ENCODE data around the gene ATG13.

Gene ATG13

DNA sequence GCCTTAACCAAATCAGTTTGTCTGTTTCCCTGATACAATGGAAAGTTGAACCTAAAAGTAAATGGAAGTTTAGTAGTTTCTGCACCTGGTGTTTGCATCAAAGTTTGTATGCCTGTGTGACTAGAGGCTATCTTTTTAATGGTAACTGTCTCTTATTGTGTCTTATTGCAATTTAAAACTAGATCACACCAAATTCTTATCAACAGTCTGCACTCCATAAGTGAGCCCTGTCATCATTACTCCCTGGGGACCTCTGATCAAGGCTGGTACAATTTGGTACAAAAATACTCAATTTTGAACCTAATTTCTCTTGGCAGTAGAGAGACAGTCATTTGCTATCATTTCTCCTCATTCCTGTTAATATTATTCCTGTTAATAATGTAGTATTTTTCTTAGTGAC lies 45.0 kb downstream of the ATG13 start:
- Histone ChIP-seq H3K79me2 (ENCODE audit: low read length) (no peaks in the 10 kb centered on the region), H3K27me3 (ENCODE audit: low read depth, low read length) (no peaks in the 10 kb centered on the region), H3K9ac (ENCODE audit: low read length) (no peak overlapping the region), H4K20me1 (ENCODE audit: insufficient read depth, low read length) (no peaks in the 10 kb centered on the region), H3K4me3 (ENCODE audit: low read length) (no peak overlapping the region), H3K27ac (ENCODE audit: low read length) (no peak overlapping the region), H2AFZ (ENCODE audit: low read depth, low read length) (no peak overlapping the region), H3K4me2 (ENCODE audit: low read length) (no peak overlapping the region), H3K36me3 (replicated peaks; ENCODE audit: low read depth, low read length) (peaks cover 10% of the 10 kb centered on the region), H3K4me1 (ENCODE audit: low read length) (no peaks in the 10 kb centered on the region), H3K9me3 (ENCODE audit: insufficient read depth, low read length) (no peaks in the 10 kb centered on the region)
- TF ChIP-seq, protein P1, sequence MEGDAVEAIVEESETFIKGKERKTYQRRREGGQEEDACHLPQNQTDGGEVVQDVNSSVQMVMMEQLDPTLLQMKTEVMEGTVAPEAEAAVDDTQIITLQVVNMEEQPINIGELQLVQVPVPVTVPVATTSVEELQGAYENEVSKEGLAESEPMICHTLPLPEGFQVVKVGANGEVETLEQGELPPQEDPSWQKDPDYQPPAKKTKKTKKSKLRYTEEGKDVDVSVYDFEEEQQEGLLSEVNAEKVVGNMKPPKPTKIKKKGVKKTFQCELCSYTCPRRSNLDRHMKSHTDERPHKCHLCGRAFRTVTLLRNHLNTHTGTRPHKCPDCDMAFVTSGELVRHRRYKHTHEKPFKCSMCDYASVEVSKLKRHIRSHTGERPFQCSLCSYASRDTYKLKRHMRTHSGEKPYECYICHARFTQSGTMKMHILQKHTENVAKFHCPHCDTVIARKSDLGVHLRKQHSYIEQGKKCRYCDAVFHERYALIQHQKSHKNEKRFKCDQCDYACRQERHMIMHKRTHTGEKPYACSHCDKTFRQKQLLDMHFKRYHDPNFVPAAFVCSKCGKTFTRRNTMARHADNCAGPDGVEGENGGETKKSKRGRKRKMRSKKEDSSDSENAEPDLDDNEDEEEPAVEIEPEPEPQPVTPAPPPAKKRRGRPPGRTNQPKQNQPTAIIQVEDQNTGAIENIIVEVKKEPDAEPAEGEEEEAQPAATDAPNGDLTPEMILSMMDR (IDR thresholded peaks at IDR 0.05; ENCODE audit: low read depth, low read length) = no peak
- no peak for TF ChIP-seq EZH2phosphoT487 (IDR thresholded peaks at IDR 0.05; ENCODE audit: low read depth)

DNA sequence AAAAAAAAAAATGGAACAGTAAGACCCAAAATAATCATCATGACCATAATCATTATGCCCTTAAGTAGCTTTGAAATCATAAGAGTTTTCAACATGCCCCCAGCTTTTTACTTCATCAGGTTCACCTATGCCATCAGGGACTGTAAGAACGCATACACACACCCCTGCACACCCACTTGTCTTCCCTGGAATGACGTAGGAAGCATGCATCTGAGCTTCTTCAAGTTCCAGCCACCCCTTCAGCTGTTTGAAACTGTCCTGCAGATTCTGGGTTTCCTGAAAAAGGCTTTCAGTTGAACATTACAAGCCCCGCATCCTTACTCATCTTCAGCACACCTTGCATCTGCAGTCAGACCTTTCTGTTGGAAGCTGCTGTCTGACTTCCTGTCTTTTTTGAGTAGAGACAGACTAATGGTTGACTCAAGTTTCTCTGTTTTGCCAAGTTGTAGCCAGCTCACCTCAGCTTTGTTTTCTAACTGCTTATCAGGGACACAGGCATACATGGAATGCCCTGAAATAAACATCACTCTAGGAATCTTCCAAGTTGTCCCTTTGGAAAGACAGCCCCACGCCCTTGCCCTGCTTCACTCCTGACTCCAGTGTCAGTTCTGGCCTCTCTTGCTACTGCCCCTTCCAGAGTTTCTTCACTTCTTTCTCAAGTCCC lies 46.1 kb downstream of the ATG13 start:
- TF ChIP-seq, protein P1 (IDR thresholded peaks at IDR 0.05; ENCODE audit: low read depth, low read length) = no peak
- no peak for TF ChIP-seq EZH2phosphoT487 (IDR thresholded peaks at IDR 0.05; ENCODE audit: low read depth)
- H3K27ac ChIP-seq (ENCODE audit: low read length) = no peak overlapping the region
- H3K4me1 ChIP-seq (ENCODE audit: low read length) = no peaks in the 10 kb centered on the region
- no peaks in the 10 kb centered on the region for H4K20me1 ChIP-seq (ENCODE audit: insufficient read depth, low read length)
- H3K36me3 ChIP-seq (replicated peaks; ENCODE audit: low read depth, low read length) = peaks cover 6% of the 10 kb centered on the region
- no peak overlapping the region for H3K9ac ChIP-seq (ENCODE audit: low read length)
- no peaks in the 10 kb centered on the region for H3K9me3 ChIP-seq (ENCODE audit: insufficient read depth, low read length)
- no peaks in the 10 kb centered on the region for H3K79me2 ChIP-seq (ENCODE audit: low read length)
- no peaks in the 10 kb centered on the region for H3K27me3 ChIP-seq (ENCODE audit: low read depth, low read length)
- H3K4me2 ChIP-seq (ENCODE audit: low read length) = no peak overlapping the region
- no peak overlapping the region for H2AFZ ChIP-seq (ENCODE audit: low read depth, low read length)
- H3K4me3 ChIP-seq (ENCODE audit: low read length) = no peak overlapping the region

DNA sequence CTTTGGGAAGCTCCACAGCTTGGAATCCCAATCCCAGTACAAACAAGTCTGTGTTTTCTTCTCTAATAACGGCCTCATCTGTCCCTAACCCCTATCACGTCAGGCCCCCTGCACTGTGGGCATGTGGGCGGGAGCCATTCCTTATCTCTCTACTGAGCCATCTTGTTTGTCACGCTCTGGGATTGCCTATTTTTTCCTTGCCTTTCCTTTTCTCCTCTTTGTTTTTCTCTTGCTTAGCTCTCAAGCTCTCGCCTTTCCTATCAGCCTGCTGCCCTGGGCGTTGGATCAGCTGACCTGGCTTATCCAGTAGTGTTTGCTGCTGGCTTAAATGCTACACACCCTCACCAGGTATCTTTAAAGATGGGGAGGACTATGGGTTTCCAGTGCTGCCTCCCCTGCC lies 47.3 kb downstream of the ATG13 start:
- Histone ChIP-seq H3K36me3 (replicated peaks; ENCODE audit: low read depth, low read length) (peaks cover 10% of the 10 kb centered on the region), H3K9me3 (ENCODE audit: insufficient read depth, low read length) (no peaks in the 10 kb centered on the region), H3K4me3 (ENCODE audit: low read length) (no peak overlapping the region), H3K27ac (ENCODE audit: low read length) (no peak overlapping the region), H3K27me3 (ENCODE audit: low read depth, low read length) (no peaks in the 10 kb centered on the region), H3K9ac (ENCODE audit: low read length) (no peak overlapping the region), H3K79me2 (ENCODE audit: low read length) (no peaks in the 10 kb centered on the region), H4K20me1 (ENCODE audit: insufficient read depth, low read length) (no peaks in the 10 kb centered on the region), H3K4me1 (ENCODE audit: low read length) (no peaks in the 10 kb centered on the region), H3K4me2 (ENCODE audit: low read length) (no peak overlapping the region), H2AFZ (ENCODE audit: low read depth, low read length) (no peak overlapping the region)
- TF ChIP-seq, protein P1 (IDR thresholded peaks at IDR 0.05; ENCODE audit: low read depth, low read length) = no peak
- no peak for TF ChIP-seq EZH2phosphoT487 (IDR thresholded peaks at IDR 0.05; ENCODE audit: low read depth)

DNA sequence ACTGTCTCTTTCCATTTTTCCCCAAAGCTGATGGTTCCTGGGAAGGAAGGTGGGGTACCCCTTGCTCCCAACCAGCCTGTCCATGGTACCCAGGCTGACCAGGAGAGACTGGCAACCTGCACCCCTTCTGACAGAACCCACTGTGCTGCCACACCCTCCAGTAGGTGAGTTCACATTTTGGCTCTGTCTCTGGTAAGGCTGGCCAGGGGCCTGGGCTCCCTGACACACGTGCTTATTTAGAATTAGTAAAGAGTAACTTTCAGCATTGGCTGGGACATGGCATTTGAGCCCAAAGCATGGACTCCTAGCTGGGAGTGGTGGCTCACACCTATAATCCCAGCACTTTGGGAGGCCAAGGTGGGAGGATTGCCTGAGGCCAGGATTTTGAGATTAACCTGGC lies 48.0 kb downstream of the ATG13 start:
- TF ChIP-seq EZH2phosphoT487 (IDR thresholded peaks at IDR 0.05; ENCODE audit: low read depth) = no peak
- TF ChIP-seq, protein P1 (IDR thresholded peaks at IDR 0.05; ENCODE audit: low read depth, low read length) = no peak
- Histone ChIP-seq H2AFZ (ENCODE audit: low read depth, low read length) (no peak overlapping the region), H4K20me1 (ENCODE audit: insufficient read depth, low read length) (no peaks in the 10 kb centered on the region), H3K27ac (ENCODE audit: low read length) (no peak overlapping the region), H3K4me1 (ENCODE audit: low read length) (no peaks in the 10 kb centered on the region), H3K79me2 (ENCODE audit: low read length) (no peaks in the 10 kb centered on the region), H3K9ac (ENCODE audit: low read length) (no peak overlapping the region), H3K4me3 (ENCODE audit: low read length) (no peak overlapping the region), H3K36me3 (replicated peaks; ENCODE audit: low read depth, low read length) (peaks cover 10% of the 10 kb centered on the region), H3K9me3 (ENCODE audit: insufficient read depth, low read length) (no peaks in the 10 kb centered on the region), H3K27me3 (ENCODE audit: low read depth, low read length) (no peaks in the 10 kb centered on the region), H3K4me2 (ENCODE audit: low read length) (no peak overlapping the region)

Data from OCI-LY3 (cell line).